HG02763 (cell line): ENCODE results near the gene FAM227B.
"Not testable (repeated sequence)": the region's sequence is repeated elsewhere in the genome, so short reads cannot be mapped to it uniquely, and the experiment has no call there.

Experiments
- ATAC-seq: cut with Tn5 transposase; IDR thresholded peaks from one replicate; pipeline ENCODE4 v1.9.1; 2021; ENCODE audit warnings: mild to moderate bottlenecking, moderate library complexity; ENCODE audit not compliant: unreplicated experiment

FAM227B gene

GRCh38 chr15:49495993-49496753, 124.4 kb downstream of the FAM227B start:
- ATAC-seq, result no peak

- no peak for ATAC-seq
Measured at GRCh38 chr15:49494842-49495241, 125.8 kb downstream of the FAM227B start.

GRCh38 chr15:49492830-49493229, 127.8 kb downstream of the FAM227B start:
- no peak for ATAC-seq

GRCh38 chr15:49492151-49492550, 128.5 kb downstream of the FAM227B start:
- no peak for ATAC-seq

- ATAC-seq, result no peak
Measured at GRCh38 chr15:49490966-49491365, 129.7 kb downstream of the FAM227B start.

DNA sequence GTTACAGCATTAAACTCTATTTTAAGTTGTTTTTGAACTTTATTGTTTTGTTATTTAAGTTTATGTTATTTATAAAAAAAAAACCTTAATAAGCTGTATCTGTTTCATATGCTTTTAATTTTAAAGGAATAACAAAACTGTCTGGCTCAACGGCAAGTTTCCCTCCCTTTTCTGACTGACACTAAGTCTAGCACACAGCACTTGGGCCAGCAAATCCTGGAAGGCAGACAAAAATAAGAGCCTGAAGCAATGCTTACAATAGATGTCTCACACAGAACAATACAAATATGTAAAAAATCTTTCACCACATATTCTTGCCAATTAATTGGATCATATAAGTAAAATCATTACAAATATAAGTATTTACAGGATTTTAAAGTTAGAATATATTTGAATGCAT, 135.2 kb downstream of the FAM227B start:
- not testable (repeated sequence) for ATAC-seq

GRCh38 chr15:49478982-49479381, 141.6 kb downstream of the FAM227B start:
- not testable (repeated sequence) for ATAC-seq

- ATAC-seq, result not testable (repeated sequence)
Measured at GRCh38 chr15:49478021-49478420, 142.6 kb downstream of the FAM227B start.

DNA sequence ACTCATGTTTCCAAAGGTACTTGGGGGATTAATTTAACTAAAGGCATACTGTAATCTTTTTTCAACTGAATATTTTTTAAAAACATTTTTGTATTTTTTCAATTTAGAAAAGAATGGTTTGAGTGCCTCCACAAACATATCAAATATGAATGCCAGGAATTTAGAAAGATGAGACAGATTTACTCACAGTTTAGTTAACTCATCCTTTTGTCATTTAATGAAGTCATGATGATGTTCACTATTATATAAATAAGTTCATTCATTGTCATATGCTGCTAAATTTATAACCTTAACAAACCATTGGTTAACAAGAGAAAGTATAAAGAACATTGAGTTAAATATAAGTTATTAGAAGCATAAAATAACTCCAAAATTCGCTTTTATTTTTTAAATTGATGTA, 147.6 kb downstream of the FAM227B start:
- ATAC-seq, result no peak

- ATAC-seq, result no peak
Measured at GRCh38 chr15:49472338-49472737, 148.3 kb downstream of the FAM227B start.

DNA sequence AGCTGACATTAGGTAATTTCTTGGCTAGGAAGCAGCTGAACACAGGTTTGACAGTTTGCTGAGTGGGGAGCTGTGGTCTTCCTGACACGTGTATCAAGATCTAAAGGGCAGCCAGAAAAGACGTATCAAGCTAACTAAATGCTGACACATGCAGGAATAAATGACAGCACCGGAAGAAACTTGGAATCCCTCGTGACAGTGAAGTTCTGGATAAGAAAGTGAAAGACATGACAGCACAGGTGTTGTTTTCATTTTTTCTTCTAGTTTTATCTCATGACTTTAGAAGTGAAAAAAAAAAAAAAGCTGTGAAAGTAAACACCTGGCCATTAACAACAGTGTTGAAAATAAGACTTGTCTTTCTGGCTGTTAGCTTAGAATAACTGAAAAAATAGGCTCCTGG, 148.9 kb downstream of the FAM227B start:
- ATAC-seq, result peak; percentile 91

DNA sequence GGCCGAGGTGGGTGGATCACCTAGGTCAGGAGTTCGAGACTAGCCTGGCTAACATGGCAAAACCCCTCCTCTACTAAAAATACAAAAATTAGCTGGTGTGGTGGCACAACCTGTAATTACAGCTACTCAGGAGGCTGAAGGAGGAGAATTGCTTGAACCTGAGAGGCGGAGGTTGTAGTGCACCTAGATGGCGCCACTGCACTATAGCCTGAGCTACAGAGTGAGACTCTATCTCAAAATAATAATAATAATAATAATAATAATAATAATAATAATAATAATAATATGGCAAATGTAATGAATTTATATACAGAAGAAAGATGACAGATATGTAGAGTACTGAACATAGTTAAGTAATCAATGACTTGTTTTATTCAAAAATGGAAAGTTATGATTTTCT, 149.4 kb downstream of the FAM227B start:
- ATAC-seq, result not testable (repeated sequence)

DNA sequence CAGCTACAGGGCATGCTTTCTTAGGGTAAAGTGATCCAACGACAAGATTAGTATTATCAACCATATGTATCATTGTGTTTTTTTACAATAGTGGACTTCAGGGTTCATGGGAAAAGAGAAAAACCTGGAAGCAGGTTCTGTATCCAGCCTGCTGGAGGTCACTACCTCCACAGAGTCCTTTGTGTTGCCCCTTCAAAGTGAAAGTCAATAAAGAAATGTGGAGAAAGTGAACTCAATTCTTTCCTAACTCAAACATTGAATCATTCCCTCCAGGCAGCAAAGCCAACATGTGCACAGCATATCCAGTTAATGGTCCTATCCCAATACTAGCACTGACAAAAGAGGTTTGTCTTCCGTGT, 152.2 kb downstream of the FAM227B start:
- ATAC-seq, result no peak

DNA sequence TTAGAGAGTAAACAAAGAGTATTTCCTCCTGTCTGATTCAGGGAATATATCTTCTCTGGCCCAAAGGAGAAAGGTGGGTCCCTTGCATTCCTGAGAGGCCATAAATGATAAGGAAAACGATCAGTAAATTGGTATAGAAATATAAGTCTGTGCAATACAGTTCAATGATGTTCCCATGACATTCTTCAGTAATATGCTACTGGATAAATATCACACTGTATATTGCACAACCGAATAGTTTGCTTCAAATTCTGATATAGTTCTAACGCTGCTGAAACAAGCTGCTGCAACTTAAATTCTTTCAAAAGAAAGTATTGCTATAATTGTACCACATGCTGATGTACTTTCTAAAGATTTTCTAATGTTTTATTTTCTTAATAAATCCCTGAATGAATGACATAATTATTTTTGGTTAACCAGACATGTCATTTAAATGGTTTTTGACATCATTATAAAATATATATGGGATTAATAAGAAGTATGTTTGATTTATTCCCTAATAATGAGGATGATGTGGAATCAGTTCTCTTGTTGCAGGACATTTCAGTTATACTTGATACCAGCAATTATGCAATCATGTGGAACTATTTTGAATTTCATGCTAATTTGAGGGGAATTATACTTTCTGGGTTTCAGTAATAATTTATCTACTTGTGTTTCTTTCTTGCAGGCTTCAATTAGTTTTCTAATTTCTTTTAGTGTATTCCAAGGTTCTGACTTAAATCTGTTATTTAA, 152.7 kb downstream of the FAM227B start:
- no peak for ATAC-seq

GRCh38 chr15:49466119-49466518, 154.5 kb downstream of the FAM227B start:
- ATAC-seq, result no peak

GRCh38 chr15:49464522-49464921, 156.1 kb downstream of the FAM227B start:
- no peak for ATAC-seq

GRCh38 chr15:49462232-49462844, 158.3 kb downstream of the FAM227B start:
- ATAC-seq, result no peak

DNA sequence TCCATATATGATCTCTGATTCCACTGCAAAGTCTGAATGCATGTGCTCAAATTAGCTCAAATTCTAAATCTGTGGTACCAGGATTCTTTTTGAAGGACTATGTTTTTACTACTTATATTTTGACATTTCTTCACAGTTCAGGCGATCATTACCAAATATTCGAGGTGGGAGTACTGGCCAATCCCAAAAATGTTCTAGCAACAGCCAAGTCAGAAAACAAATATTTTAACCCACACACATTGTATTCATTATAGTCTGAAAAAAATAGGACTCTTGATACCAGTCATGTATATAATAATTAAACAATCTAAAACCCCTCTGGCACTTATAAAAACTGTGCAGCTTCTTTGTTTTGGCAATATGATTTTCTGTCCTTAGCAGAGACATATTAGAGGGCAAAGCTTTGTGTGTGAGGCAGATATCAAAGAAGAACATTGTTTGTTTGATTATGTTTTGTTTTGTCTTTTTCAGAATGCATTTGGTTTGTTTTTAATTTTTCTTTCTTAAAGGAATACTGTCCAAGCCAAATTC, 160.1 kb downstream of the FAM227B start:
- no peak for ATAC-seq

DNA sequence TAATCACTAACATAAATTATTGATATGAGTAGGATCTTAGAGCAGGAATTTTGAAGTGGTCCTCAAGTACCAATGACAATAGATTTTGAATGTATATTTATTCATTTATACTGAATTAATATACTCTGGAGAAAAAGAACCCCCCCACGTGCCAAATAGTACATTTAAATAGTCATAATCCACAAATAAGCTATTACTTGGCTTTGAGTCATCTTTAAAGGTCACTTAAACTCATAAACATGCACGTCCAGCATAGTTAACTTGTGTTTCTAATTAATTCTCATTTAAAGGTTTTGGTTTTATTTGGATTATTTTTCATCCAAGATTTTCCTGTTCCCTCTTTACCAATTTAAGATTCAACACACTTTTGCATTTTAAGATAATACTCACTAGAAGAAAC, 162.5 kb downstream of the FAM227B start:
- no peak for ATAC-seq

- ATAC-seq, result no peak
Measured at GRCh38 chr15:49456166-49456565, 164.5 kb downstream of the FAM227B start.

GRCh38 chr15:49452595-49452994, 168.0 kb downstream of the FAM227B start:
- ATAC-seq, result no peak

- ATAC-seq, result no peak
Measured at GRCh38 chr15:49441816-49442215, 178.8 kb downstream of the FAM227B start.
